Keratinocyte (primary cell): Measurements from ENCODE around the gene DRD2. TPM values are rescaled to one million over a fixed set of nuclear protein-coding genes. Genes with fewer than 3 reads are reported as not detected.
A peak's percentile ranks its signal among the peaks of the same experiment; 100 is the strongest.
"Not testable (repeated sequence)": the region's sequence is repeated elsewhere in the genome, so short reads cannot be mapped to it uniquely, and the experiment has no call there.

ENCODE experiments used
- DNase-seq: peaks from one replicate; pipeline ENCODE4 v3.0.0-alpha.2; 2011; ENCODE audit warnings: low read depth, missing footprints, low spot score
- FAIRE-seq: peaks from 2 replicates; lab custom pipeline; 2011; peaks lifted over from hg19 to GRCh38; lab: Jason Lieb, UNC
- H2AFZ ChIP-seq: 2 replicates; pipeline ENCODE4 v1.6.0; 2012; ENCODE audit warnings: low read length, control low read depth, inconsistent platforms; ENCODE audit not compliant: control insufficient read depth
- H3K27ac ChIP-seq: 2 replicates; pipeline ENCODE4 v1.5.1; 2011; ENCODE audit warnings: low read length; ENCODE audit not compliant: control insufficient read depth, insufficient read depth
- H3K27me3 ChIP-seq: 3 replicates; pipeline ENCODE4 v1.6.0; 2011; ENCODE audit warnings: low read length; ENCODE audit not compliant: control insufficient read depth, insufficient read depth; ENCODE audit errors: extremely low read depth
- H3K36me3 ChIP-seq, 2 experiments: 2 replicates in 1 of 2; 3 replicates in 1 of 2; pipeline ENCODE4 v1.5.1; 2011; ENCODE audit warnings: low read length in 2 of 2, mild to moderate bottlenecking in 1 of 2; ENCODE audit not compliant: control insufficient read depth in 2 of 2, insufficient read depth in 2 of 2; ENCODE audit errors: extremely low read depth in 1 of 2
- H3K4me1 ChIP-seq: 3 replicates; pipeline ENCODE4 v1.5.1; 2011; ENCODE audit warnings: low read length; ENCODE audit not compliant: control insufficient read depth, insufficient read depth; ENCODE audit errors: extremely low read depth
- H3K4me2 ChIP-seq: 3 replicates; pipeline ENCODE4 v1.6.0; 2011; ENCODE audit warnings: low read depth, low read length; ENCODE audit not compliant: control insufficient read depth, insufficient read depth; ENCODE audit errors: extremely low read depth
- H3K4me3 ChIP-seq, 3 experiments: fragments of 200-600 bp in 1 of 3; sonication (generic) in 1 of 3; 2 replicates in 2 of 3; 3 replicates in 1 of 3; pipeline ENCODE4 v1.5.1; 2011 to 2016; ENCODE audit warnings: low read length in 3 of 3, mild to moderate bottlenecking in 3 of 3, control low read depth in 2 of 3, inconsistent platforms in 1 of 3, low read depth in 1 of 3, mixed read lengths in 1 of 3, mixed run types in 1 of 3, moderate library complexity in 1 of 3; ENCODE audit not compliant: control insufficient read depth in 2 of 3, insufficient read depth in 2 of 3; ENCODE audit errors: extremely low read depth in 1 of 3
- H3K79me2 ChIP-seq: 2 replicates; pipeline ENCODE4 v1.6.0; 2012; ENCODE audit warnings: low read length; ENCODE audit not compliant: control insufficient read depth, insufficient read depth
- H3K9ac ChIP-seq: 3 replicates; pipeline ENCODE4 v1.6.0; 2011; ENCODE audit warnings: low read length; ENCODE audit not compliant: control insufficient read depth, insufficient read depth; ENCODE audit errors: extremely low read depth
- H3K9me1 ChIP-seq: 3 replicates; pipeline ENCODE4 v1.6.0; 2011; ENCODE audit warnings: low read length; ENCODE audit not compliant: control insufficient read depth, insufficient read depth; ENCODE audit errors: extremely low read depth
- H3K9me3 ChIP-seq: 2 replicates; pipeline ENCODE4 v1.5.1; 2012; ENCODE audit warnings: low read depth, low read length; ENCODE audit not compliant: control insufficient read depth
- H4K20me1 ChIP-seq: 3 replicates; pipeline ENCODE4 v1.6.0; 2011; ENCODE audit warnings: low read length; ENCODE audit not compliant: control insufficient read depth, insufficient read depth; ENCODE audit errors: extremely low read depth
- CTCF ChIP-seq, 3 experiments: IDR thresholded peaks in 1 of 3; conservative IDR thresholded peaks in 1 of 3; optimal IDR thresholded peaks in 1 of 3; 2 replicates in 2 of 3; 3 replicates in 1 of 3; pipeline versions ENCODE3 to v1.5.1; 2011; ENCODE audit warnings: low read length in 3 of 3, mild to moderate bottlenecking in 3 of 3, moderate library complexity in 2 of 3, control low read depth in 1 of 3, inconsistent platforms in 1 of 3; ENCODE audit not compliant: insufficient read depth in 2 of 3; ENCODE audit errors: extremely low read depth in 1 of 3
- dilution Hi-C: fragments of 300-500 bp; cut with MboI; formaldehyde crosslinking; loops from one replicate; pipeline ENCODE4 v1.7.0; 2020; ENCODE audit warnings: low sequenced_read_pairs; ENCODE audit not compliant: extremely low pct_ligation_motif_present
- polyA minus RNA-seq, 3 experiments: library from RNA; depleted of rRNA, polyadenylated mRNA; stranded (reverse); fragments of >200 nt; gene quantifications; 1 replicate in 1 of 3; 2 replicates in 1 of 3; 3 replicates in 1 of 3; pipeline ENCODE4 v1.2.3, GENCODE V29; 2011
- polyA plus RNA-seq, 5 experiments: library from polyadenylated mRNA; depleted of rRNA in 3 of 5; stranded (reverse) in 3 of 5; stranded (forward) in 1 of 5; unstranded in 1 of 5; fragments of >200 nt; gene quantifications; 1 replicate in 1 of 5; 2 replicates in 3 of 5; 3 replicates in 1 of 5; pipeline versions ENCODE4 v1.2.1 to v1.2.3, GENCODE V29; 2011 to 2012; ENCODE audit warnings: missing spikeins in 2 of 5, low read depth in 1 of 5, low replicate concordance in 1 of 5

Gene DRD2
- 0.26 to 0.35 TPM (median 0.31 TPM) in 3 replicates for polyA plus RNA-seq
- 0.30 TPM for polyA plus RNA-seq (2011; ENCODE audit: low read depth)
- 0.30 and 0.47 TPM in 2 replicates for polyA plus RNA-seq (2011; cell fraction: cytosol; rRNA removed)
- 0.43 and 1.0 TPM in 2 replicates for polyA plus RNA-seq (2011; cell fraction: nucleus; rRNA removed)
- 0.32 and 0.61 TPM in 2 replicates for polyA plus RNA-seq (2012; ENCODE audit: low replicate concordance)
- 0.23 to 0.56 TPM (median 0.29 TPM) in 3 replicates for polyA minus RNA-seq
- polyA minus RNA-seq (2011; cell fraction: cytosol; rRNA and poly(A)+ RNA removed), result 0.77 TPM
- not detected in 2 replicates for polyA minus RNA-seq (2011; cell fraction: nucleus; rRNA and poly(A)+ RNA removed)

DNA sequence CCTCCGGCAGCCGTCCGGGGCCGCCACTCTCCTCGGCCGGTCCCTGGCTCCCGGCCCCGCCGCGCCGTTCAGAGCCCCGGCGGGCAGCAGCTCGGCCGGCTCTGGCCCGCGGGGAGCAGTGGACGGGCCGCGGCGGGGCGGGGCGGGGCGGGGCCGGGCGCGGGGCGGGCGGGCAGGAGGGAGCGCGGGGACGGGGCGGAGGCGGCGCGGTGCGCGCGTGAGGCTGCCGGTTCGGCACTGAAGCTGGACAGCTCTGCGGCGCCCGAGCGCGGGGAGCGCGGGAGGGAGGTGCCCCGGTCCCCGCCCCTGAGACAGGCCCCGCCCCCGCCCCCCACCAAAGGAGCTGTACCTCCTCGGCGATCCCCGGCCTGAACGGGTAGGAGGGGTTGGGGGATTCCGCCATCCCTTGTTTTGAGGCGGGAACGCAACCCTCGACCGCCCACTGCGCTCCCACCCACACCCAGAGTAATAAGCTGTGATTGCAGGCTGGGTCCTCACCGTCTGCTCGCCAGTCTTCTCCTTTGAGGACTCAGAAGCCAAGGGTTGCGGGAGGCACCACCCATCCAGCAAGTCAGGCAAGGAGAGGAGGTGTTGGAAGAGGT lies at the start of gene DRD2:
Gene DRD2 (minus strand): TSS at position 239 of the 602 bp plus-strand sequence. CDS start 50,747 bp downstream, outside the sequence.
- Histone ChIP-seq H3K9ac (no peak within 1 kb of the TSS), H3K79me2 (no peaks in the 10 kb centered on the region), H3K27me3 (peaks cover 51% of the 10 kb centered on the region), H3K36me3 (no peaks in the 10 kb centered on the region), H3K9me3 (no peaks in the 10 kb centered on the region), H3K4me1 (peaks cover 4% of the 10 kb centered on the region), H3K4me3 (peak within 1 kb of the TSS; percentile 15 to 57 (median 32)), H3K9me1 (no peaks in the 10 kb centered on the region), H2AFZ (no peak within 1 kb of the TSS), H3K4me2 (peak within 1 kb of the TSS; percentile 61), H3K27ac (no peak within 1 kb of the TSS), H4K20me1 (no peaks in the 10 kb centered on the region)
- TF ChIP-seq CTCF (optimal IDR thresholded peaks at IDR 0.05 in 1 of 3, IDR thresholded peaks at IDR 0.05 in 1 of 3, conservative IDR thresholded peaks at IDR 0.05 in 1 of 3; ENCODE audit: extremely low read depth in 1 of 3, insufficient read depth in 2 of 3, low read length in 3 of 3), result no peak
- DNase-seq, result no peak
- FAIRE-seq, result no peak
- dilution Hi-C loops, result no loop called here

DNA sequence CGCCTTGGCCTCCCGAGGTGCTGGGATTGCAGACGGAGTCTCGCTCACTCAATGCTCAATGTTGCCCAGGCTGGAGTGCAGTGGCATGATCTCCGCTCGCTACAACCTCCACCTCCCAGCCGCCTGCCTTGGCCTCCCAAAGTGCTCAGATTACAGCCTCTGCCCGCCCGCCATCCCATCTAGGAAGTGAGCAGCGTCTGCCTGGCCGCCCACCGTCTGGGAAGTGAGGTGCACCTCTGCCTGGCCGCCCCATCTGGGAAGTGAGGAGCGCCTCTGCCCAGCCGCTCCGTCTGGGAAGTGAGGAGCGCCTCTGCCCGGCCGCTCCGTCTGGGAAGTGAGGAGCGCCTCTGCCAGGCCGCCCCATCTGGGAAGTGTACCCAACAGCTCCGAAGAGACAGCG lies 48.7 kb upstream of the DRD2 start:
- H4K20me1 ChIP-seq, H3K79me2 ChIP-seq, H3K9me3 ChIP-seq, H2AFZ ChIP-seq, dilution Hi-C loops, H3K4me2 ChIP-seq, FAIRE-seq, H3K9me1 ChIP-seq, H3K36me3 ChIP-seq, H3K27me3 ChIP-seq, H3K27ac ChIP-seq, H3K4me3 ChIP-seq, DNase-seq, H3K9ac ChIP-seq: not testable (repeated sequence)
- peaks cover 25% of the 10 kb centered on the region for H3K4me1 ChIP-seq
